ENCODE results near the gene CYP2U1.
"Not testable (repeated sequence)": the region's sequence is repeated elsewhere in the genome, so short reads cannot be mapped to it uniquely, and the experiment has no call there.

The CYP2U1 gene

DNA sequence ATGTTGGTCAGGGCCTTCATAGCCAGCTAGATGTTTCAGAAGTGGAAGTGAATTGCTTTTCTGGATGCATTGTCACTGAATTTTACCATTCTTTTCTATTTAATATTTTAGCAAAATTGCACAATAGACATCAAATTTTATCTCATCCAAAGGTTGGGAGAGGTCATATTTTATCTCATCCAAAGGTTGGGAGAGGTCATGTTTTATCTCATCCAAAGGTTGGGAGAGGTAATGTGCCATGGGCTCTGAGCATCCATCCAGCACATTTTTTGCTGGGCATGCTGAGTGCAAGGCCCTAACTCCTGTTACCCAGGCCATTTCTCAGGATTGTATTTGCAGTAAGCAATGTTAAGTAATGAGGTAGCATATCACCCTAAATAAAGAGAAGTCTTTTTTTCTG is 14.7 kb upstream of the CYP2U1 start:
- TF ChIP-seq Cebpa-rat (IDR thresholded peaks at IDR 0.05) = no peak
- no peak overlapping the region for H3K27ac ChIP-seq

DNA sequence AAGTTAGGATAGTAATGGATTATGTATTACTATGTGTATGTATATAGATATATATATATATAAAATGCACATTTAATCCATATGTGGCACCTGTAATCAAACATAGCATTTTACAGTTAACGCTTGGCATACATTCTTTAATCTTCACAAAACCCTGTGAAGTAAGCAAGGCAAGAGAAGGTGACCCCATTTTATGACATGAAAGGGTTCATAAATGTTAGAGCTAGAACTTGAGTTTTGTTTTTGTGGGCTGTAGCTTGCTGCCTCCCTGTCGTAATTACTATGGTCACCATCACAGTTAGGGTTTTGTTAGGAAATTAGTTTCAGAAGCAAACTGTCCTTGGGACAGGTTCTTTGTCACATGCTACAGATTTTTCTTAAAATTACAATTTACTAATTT is 13.8 kb upstream of the CYP2U1 start:
- H3K4me3 ChIP-seq = no peak overlapping the region
- H3K9me3 ChIP-seq = peaks cover 11% of the 10 kb centered on the region
- no peaks in the 10 kb centered on the region for H3K4me1 ChIP-seq
- H4K20me1 ChIP-seq = no peaks in the 10 kb centered on the region
- no peak overlapping the region for H3K9ac ChIP-seq
- no peak for TF ChIP-seq Cebpa-rat (IDR thresholded peaks at IDR 0.05)
- no peak overlapping the region for H3K4me2 ChIP-seq
- H3K27ac ChIP-seq = no peak overlapping the region
- H3K27me3 ChIP-seq = no peaks in the 10 kb centered on the region
- no peaks in the 10 kb centered on the region for H3K36me3 ChIP-seq

More for the DNA sequence above, 14.7 kb upstream of the CYP2U1 start:
- H3K4me3 ChIP-seq = no peak overlapping the region
- H3K27me3 ChIP-seq = no peaks in the 10 kb centered on the region
- no peak overlapping the region for H3K4me2 ChIP-seq
- peaks cover 11% of the 10 kb centered on the region for H3K9me3 ChIP-seq
- H3K9ac ChIP-seq = no peak overlapping the region
- H3K36me3 ChIP-seq = no peaks in the 10 kb centered on the region
- H3K4me1 ChIP-seq = no peaks in the 10 kb centered on the region
- no peaks in the 10 kb centered on the region for H4K20me1 ChIP-seq

- H3K9ac ChIP-seq = no peak overlapping the region
- no peaks in the 10 kb centered on the region for H3K27me3 ChIP-seq
Observed at GRCh38 chr4:107922486-107923473, 8.6 kb upstream of the CYP2U1 start.

DNA sequence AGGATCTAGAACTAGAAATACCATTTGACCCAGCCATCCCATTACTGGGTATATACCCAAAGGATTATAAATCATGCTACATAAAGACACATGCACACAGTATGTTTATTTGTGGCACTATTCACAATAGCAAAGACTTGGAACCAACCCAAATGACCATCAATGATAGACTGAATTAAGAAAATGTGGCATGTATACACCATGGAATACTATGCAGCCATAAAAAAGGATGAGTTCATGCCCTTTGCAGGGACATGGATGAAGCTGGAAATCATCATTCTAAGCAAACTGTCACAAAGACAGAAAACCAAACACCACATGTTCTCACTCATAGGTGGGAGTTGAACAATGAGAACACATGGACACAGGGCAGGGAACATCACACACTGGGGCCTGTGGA is 5.6 kb upstream of the CYP2U1 start:
- H3K4me3 ChIP-seq, H4K20me1 ChIP-seq, H3K27ac ChIP-seq, H3K9ac ChIP-seq, H3K4me1 ChIP-seq, H3K9me3 ChIP-seq, H3K36me3 ChIP-seq, H3K4me2 ChIP-seq, H3K27me3 ChIP-seq: not testable (repeated sequence)

More at GRCh38 chr4:107922486-107923473, 8.6 kb upstream of the CYP2U1 start:
- Histone ChIP-seq H3K27ac (no peak overlapping the region), H3K9me3 (peaks cover 11% of the 10 kb centered on the region), H4K20me1 (no peaks in the 10 kb centered on the region), H3K4me1 (no peaks in the 10 kb centered on the region), H3K36me3 (no peaks in the 10 kb centered on the region), H3K4me2 (no peak overlapping the region), H3K4me3 (no peak overlapping the region)
- no peak for TF ChIP-seq Cebpa-rat (IDR thresholded peaks at IDR 0.05)

GRCh38 chr4:107926875-107927274 is 4.5 kb upstream of the CYP2U1 start:
- not testable (repeated sequence) for H4K20me1 ChIP-seq, H3K9me3 ChIP-seq, H3K4me2 ChIP-seq, H3K9ac ChIP-seq, H3K27ac ChIP-seq, H3K4me3 ChIP-seq, H3K27me3 ChIP-seq, H3K4me1 ChIP-seq, H3K36me3 ChIP-seq

DNA sequence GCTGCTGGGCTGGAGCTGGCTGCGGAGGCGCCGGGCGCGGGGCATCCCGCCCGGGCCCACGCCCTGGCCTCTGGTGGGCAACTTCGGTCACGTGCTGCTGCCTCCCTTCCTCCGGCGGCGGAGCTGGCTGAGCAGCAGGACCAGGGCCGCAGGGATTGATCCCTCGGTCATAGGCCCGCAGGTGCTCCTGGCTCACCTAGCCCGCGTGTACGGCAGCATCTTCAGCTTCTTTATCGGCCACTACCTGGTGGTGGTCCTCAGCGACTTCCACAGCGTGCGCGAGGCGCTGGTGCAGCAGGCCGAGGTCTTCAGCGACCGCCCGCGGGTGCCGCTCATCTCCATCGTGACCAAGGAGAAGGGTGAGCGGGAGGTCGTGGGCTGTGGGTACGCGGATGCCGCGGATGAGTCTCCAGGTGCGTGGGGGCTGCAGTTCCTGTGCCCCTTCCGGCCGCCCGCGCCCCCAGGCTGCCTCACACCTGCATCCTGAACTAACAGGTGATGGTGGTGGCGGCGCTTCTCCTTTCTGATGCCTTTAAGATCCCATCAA is 499 bp downstream of the CYP2U1 start:
- Histone ChIP-seq H3K27me3 (peaks cover 11% of the 10 kb centered on the region), H3K36me3 (no peaks in the 10 kb centered on the region), H3K4me3 (peak overlapping the region; percentile 83), H4K20me1 (no peaks in the 10 kb centered on the region), H3K9ac (peak overlapping the region; percentile 79), H3K9me3 (no peaks in the 10 kb centered on the region), H3K4me2 (peak overlapping the region; percentile 99), H3K4me1 (peaks cover 18% of the 10 kb centered on the region), H3K27ac (peak overlapping the region; percentile 69)
- no peak for TF ChIP-seq Cebpa-rat (IDR thresholded peaks at IDR 0.05)

GRCh38 chr4:107935246-107935645 is 3.9 kb downstream of the CYP2U1 start:
- H3K9ac ChIP-seq = no peak overlapping the region
- H3K4me2 ChIP-seq = no peak overlapping the region
- H3K27ac ChIP-seq = no peak overlapping the region
- H4K20me1 ChIP-seq = no peaks in the 10 kb centered on the region
- H3K36me3 ChIP-seq = no peaks in the 10 kb centered on the region
- no peak overlapping the region for H3K4me3 ChIP-seq
- TF ChIP-seq Cebpa-rat (IDR thresholded peaks at IDR 0.05) = no peak
- H3K27me3 ChIP-seq = peaks cover 11% of the 10 kb centered on the region
- H3K4me1 ChIP-seq = peaks cover 23% of the 10 kb centered on the region
- no peaks in the 10 kb centered on the region for H3K9me3 ChIP-seq

DNA sequence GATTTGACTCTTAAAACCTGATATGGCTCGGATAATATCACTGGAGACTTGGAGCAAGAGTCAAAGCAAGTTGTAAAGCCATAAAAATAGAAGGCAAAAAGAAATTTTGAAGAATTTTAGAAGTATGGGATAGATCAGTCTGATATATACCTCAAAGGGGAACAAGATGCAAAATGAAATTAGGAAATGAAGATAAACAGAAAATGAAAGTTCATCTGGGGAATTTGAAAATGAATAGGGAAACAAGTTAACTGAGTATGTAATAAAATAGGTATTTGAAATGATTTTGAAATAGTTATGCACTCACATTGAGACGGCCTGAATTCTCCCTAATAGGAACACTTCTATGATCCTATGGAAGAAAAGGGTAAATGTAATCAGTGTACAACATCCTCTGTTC is 5.7 kb downstream of the CYP2U1 start:
- Histone ChIP-seq H3K9ac (no peak overlapping the region), H3K36me3 (no peaks in the 10 kb centered on the region), H4K20me1 (no peaks in the 10 kb centered on the region), H3K4me1 (peaks cover 13% of the 10 kb centered on the region), H3K4me3 (no peak overlapping the region), H3K9me3 (no peaks in the 10 kb centered on the region), H3K27ac (no peak overlapping the region), H3K4me2 (no peak overlapping the region), H3K27me3 (peaks cover 6% of the 10 kb centered on the region)
- no peak for TF ChIP-seq Cebpa-rat (IDR thresholded peaks at IDR 0.05)

DNA sequence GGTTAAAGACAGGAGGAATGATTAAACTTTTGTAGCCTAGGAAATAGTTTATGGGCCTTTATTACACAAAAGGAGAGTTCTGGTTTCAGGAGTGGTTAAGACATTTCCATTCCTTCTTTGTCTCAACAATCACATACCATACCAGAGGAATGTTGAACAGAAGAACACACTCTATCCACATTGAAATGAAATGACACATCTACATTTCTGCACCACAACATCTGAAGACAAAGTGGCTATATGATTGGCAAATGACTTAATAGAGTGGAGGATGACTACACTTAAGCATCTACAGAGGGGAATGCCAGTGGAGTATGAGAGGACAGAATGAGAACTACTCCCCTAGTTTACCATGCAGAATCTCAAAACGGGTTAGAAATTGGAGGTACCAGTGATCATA is 8.0 kb downstream of the CYP2U1 start:
- H3K9ac ChIP-seq = no peak overlapping the region

GRCh38 chr4:107945809-107946208 is 14.5 kb downstream of the CYP2U1 start:
- TF ChIP-seq Cebpa-rat (IDR thresholded peaks at IDR 0.05) = no peak
- Histone ChIP-seq H3K9ac (no peak overlapping the region), H3K4me3 (no peak overlapping the region), H3K36me3 (peaks cover 34% of the 10 kb centered on the region), H3K4me1 (no peaks in the 10 kb centered on the region), H3K27ac (no peak overlapping the region), H3K27me3 (no peaks in the 10 kb centered on the region), H3K9me3 (no peaks in the 10 kb centered on the region), H4K20me1 (no peaks in the 10 kb centered on the region), H3K4me2 (no peak overlapping the region)

More for the DNA sequence above, 8.0 kb downstream of the CYP2U1 start:
- Histone ChIP-seq H3K4me2 (no peak overlapping the region), H3K4me3 (no peak overlapping the region), H3K27me3 (no peaks in the 10 kb centered on the region), H3K9me3 (no peaks in the 10 kb centered on the region), H4K20me1 (no peaks in the 10 kb centered on the region), H3K4me1 (peaks cover 5% of the 10 kb centered on the region; the same call in 1 of the 2 replicates), H3K36me3 (no peaks in the 10 kb centered on the region), H3K27ac (no peak overlapping the region)
- no peak for TF ChIP-seq Cebpa-rat (IDR thresholded peaks at IDR 0.05)

Data from BLaER1 (cell line).